Stimulated activated CD4-positive, alpha-beta T cell treated with anti-CD3 and anti-CD28 coated beads, Interleukin-1b, Interleukin-23, amount 100 ng/mL, for 1 hour (primary cell): ENCODE data around the gene NHSL2.

Source experiments
- DNase-seq, 2 donors: peaks; one replicate each; pipeline ENCODE4 v3.0.0-alpha.2; 2020; ENCODE audit warnings: low read depth in 2 of 2

The NHSL2 gene

GRCh38 chrX:72069350-72070160 lies 158.9 kb downstream of the NHSL2 start:
- DNase-seq = no peak

GRCh38 chrX:72071213-72071612 lies 160.6 kb downstream of the NHSL2 start:
- DNase-seq = no peak

GRCh38 chrX:72073633-72074032 lies 163.0 kb downstream of the NHSL2 start:
- DNase-seq = no peak

- DNase-seq = no peak
Observed at GRCh38 chrX:72078411-72078810, 167.8 kb downstream of the NHSL2 start.

- DNase-seq = no peak
Observed at GRCh38 chrX:72079607-72080006, 169.0 kb downstream of the NHSL2 start.

- DNase-seq = no peak
Observed at GRCh38 chrX:72080150-72080549, 169.5 kb downstream of the NHSL2 start.

GRCh38 chrX:72080800-72081199 lies 170.2 kb downstream of the NHSL2 start:
- DNase-seq = no peak

GRCh38 chrX:72081605-72082320 lies 171.1 kb downstream of the NHSL2 start:
- no peak for DNase-seq

- DNase-seq = no peak
Observed at GRCh38 chrX:72083291-72083690, 172.6 kb downstream of the NHSL2 start.

- no peak for DNase-seq
Observed at GRCh38 chrX:72084114-72084513, 173.5 kb downstream of the NHSL2 start.

GRCh38 chrX:72086995-72087394 lies 176.3 kb downstream of the NHSL2 start:
- no peak for DNase-seq

- no peak for DNase-seq
Observed at GRCh38 chrX:72088761-72089160, 178.1 kb downstream of the NHSL2 start.

GRCh38 chrX:72089254-72089653 lies 178.6 kb downstream of the NHSL2 start:
- no peak for DNase-seq

- peak in 1 of 2 donors; percentile 46 for DNase-seq
Observed at GRCh38 chrX:72094894-72095293, 184.2 kb downstream of the NHSL2 start.

- no peak for DNase-seq
Observed at GRCh38 chrX:72095370-72095769, 184.7 kb downstream of the NHSL2 start.

- DNase-seq = no peak
Observed at GRCh38 chrX:72097098-72097497, 186.5 kb downstream of the NHSL2 start.

- no peak for DNase-seq
Observed at GRCh38 chrX:72100051-72100755, 189.6 kb downstream of the NHSL2 start.

GRCh38 chrX:72100824-72101351 lies 190.2 kb downstream of the NHSL2 start:
- peak in 1 of 2 donors; percentile 29 for DNase-seq

GRCh38 chrX:72101597-72102037 lies 191.0 kb downstream of the NHSL2 start:
- DNase-seq = no peak

GRCh38 chrX:72102126-72102525 lies 191.5 kb downstream of the NHSL2 start:
- no peak for DNase-seq

GRCh38 chrX:72102760-72103159 lies 192.1 kb downstream of the NHSL2 start:
- no peak for DNase-seq

GRCh38 chrX:72105436-72105835 lies 194.8 kb downstream of the NHSL2 start:
- DNase-seq = no peak
